NK-92 (cell line): ENCODE results near the gene WDR27.
"Not testable (repeated sequence)": the region's sequence is repeated elsewhere in the genome, so short reads cannot be mapped to it uniquely, and the experiment has no call there.

Experiments used
- DNase-seq: peaks from one replicate; lab custom pipeline; 2025; ENCODE audit not compliant: unreplicated experiment; lab: John Stamatoyannopoulos, UW

Gene WDR27

GRCh38 chr6:169710009-169710408, 8.2 kb upstream of the WDR27 start:
- DNase-seq: no peak

- DNase-seq: no peak
Observed at GRCh38 chr6:169709293-169709692, 7.5 kb upstream of the WDR27 start.

- no peak for DNase-seq
Observed at GRCh38 chr6:169707772-169708171, 5.9 kb upstream of the WDR27 start.

- no peak for DNase-seq
Observed at GRCh38 chr6:169702840-169703246, 1.0 kb upstream of the WDR27 start.

GRCh38 chr6:169701311-169701953, 397 bp downstream of the WDR27 start:
- no peak for DNase-seq

- DNase-seq: no peak
Observed at GRCh38 chr6:169700296-169700695, 1.5 kb downstream of the WDR27 start.

GRCh38 chr6:169697115-169697514, 4.7 kb downstream of the WDR27 start:
- DNase-seq: not testable (repeated sequence)

- DNase-seq: no peak
Observed at GRCh38 chr6:169695131-169695530, 6.7 kb downstream of the WDR27 start.

- DNase-seq: no peak
Observed at GRCh38 chr6:169692516-169692915, 9.3 kb downstream of the WDR27 start.

GRCh38 chr6:169691260-169691659, 10.6 kb downstream of the WDR27 start:
- no peak for DNase-seq

GRCh38 chr6:169689287-169689686, 12.5 kb downstream of the WDR27 start:
- DNase-seq: no peak

GRCh38 chr6:169685860-169686259, 16.0 kb downstream of the WDR27 start:
- DNase-seq: no peak

GRCh38 chr6:169684056-169684455, 17.8 kb downstream of the WDR27 start:
- DNase-seq: no peak

- DNase-seq: no peak
Observed at GRCh38 chr6:169678342-169678741, 23.5 kb downstream of the WDR27 start.

- no peak for DNase-seq
Observed at GRCh38 chr6:169677096-169677495, 24.7 kb downstream of the WDR27 start.

- DNase-seq: no peak
Observed at GRCh38 chr6:169675011-169675410, 26.8 kb downstream of the WDR27 start.

GRCh38 chr6:169671563-169671962, 30.3 kb downstream of the WDR27 start:
- DNase-seq: no peak

- no peak for DNase-seq
Observed at GRCh38 chr6:169669889-169670288, 31.9 kb downstream of the WDR27 start.

GRCh38 chr6:169669147-169669546, 32.7 kb downstream of the WDR27 start:
- DNase-seq: no peak

- DNase-seq: no peak
Observed at GRCh38 chr6:169668203-169668847, 33.5 kb downstream of the WDR27 start.

GRCh38 chr6:169667716-169668115, 34.1 kb downstream of the WDR27 start:
- no peak for DNase-seq

GRCh38 chr6:169666441-169666840, 35.4 kb downstream of the WDR27 start:
- DNase-seq: no peak

- no peak for DNase-seq
Observed at GRCh38 chr6:169665289-169665688, 36.5 kb downstream of the WDR27 start.
